Glutamatergic neuron (in vitro differentiated cells): ENCODE measurements around the gene OR4F16. TPM values are rescaled to one million over a fixed set of nuclear protein-coding genes. Genes with fewer than 3 reads are reported as not detected.
"Not testable (repeated sequence)": the region's sequence is repeated elsewhere in the genome, so short reads cannot be mapped to it uniquely, and the experiment has no call there.

Source experiments
- DNase-seq: peaks from one replicate; pipeline ENCODE4 v3.0.0; 2022
- H3K27ac Mint-ChIP-seq: one replicate; pipeline ENCODE4 v1.8.0; 2020; ENCODE audit warnings: mild to moderate bottlenecking, mixed read lengths, inconsistent platforms; ENCODE audit not compliant: unreplicated experiment
- H3K27me3 Mint-ChIP-seq: one replicate; pipeline ENCODE4 v1.8.0; 2020; ENCODE audit warnings: mild to moderate bottlenecking, moderate library complexity, mixed read lengths, inconsistent platforms; ENCODE audit not compliant: unreplicated experiment
- H3K36me3 Mint-ChIP-seq: one replicate; pipeline ENCODE4 v1.8.0; 2020; ENCODE audit warnings: mild to moderate bottlenecking, mixed read lengths, inconsistent platforms; ENCODE audit not compliant: unreplicated experiment
- H3K4me1 Mint-ChIP-seq: one replicate; pipeline ENCODE4 v1.8.0; 2020; ENCODE audit warnings: mild to moderate bottlenecking, low read depth, mixed read lengths, inconsistent platforms; ENCODE audit not compliant: unreplicated experiment
- H3K4me3 Mint-ChIP-seq: one replicate; pipeline ENCODE4 v1.8.0; 2020; ENCODE audit warnings: mild to moderate bottlenecking, mixed read lengths, inconsistent platforms; ENCODE audit not compliant: unreplicated experiment
- H3K9me3 Mint-ChIP-seq: one replicate; pipeline ENCODE4 v1.8.0; 2020; ENCODE audit warnings: mild to moderate bottlenecking, moderate library complexity, mixed read lengths, inconsistent platforms; ENCODE audit not compliant: unreplicated experiment
- long read RNA-seq: library from polyadenylated mRNA; unstranded; transcript quantifications from one replicate; pipeline ENCODE4 v2.0.0, GENCODE V29; 2020; ENCODE audit not compliant: unreplicated experiment
- total RNA-seq: library from RNA; stranded (reverse); fragmentation: NEBNext Ultra II Directional; extraction: Animal tissue kit (Norgen Biotek cat#: 25700); gene quantifications from one replicate; pipeline ENCODE4 v1.2.1, GENCODE V29; 2021; ENCODE audit not compliant: unreplicated experiment

Gene OR4F16
- total RNA-seq: not detected
- long read RNA-seq: 0 reads

- not testable (repeated sequence) for H3K4me3 Mint-ChIP-seq
Measured at GRCh38 chr1:686554-686953, at the start of gene OR4F16. Gene OR4F16 (minus strand): TSS chr1:686654. CDS start chr1:686654, 0 bp downstream.

GRCh38 chr1:733649-734048, 47.2 kb upstream of the OR4F16 start:
- H3K36me3 Mint-ChIP-seq, DNase-seq, H3K9me3 Mint-ChIP-seq, H3K4me1 Mint-ChIP-seq, H3K4me3 Mint-ChIP-seq, H3K27me3 Mint-ChIP-seq, H3K27ac Mint-ChIP-seq: not testable (repeated sequence)

More at GRCh38 chr1:686554-686953, at the start of gene OR4F16:
- not testable (repeated sequence) for H3K27ac Mint-ChIP-seq, H3K4me1 Mint-ChIP-seq, H3K9me3 Mint-ChIP-seq, DNase-seq, H3K36me3 Mint-ChIP-seq, H3K27me3 Mint-ChIP-seq

GRCh38 chr1:727040-727439, 40.6 kb upstream of the OR4F16 start:
- DNase-seq, H3K27me3 Mint-ChIP-seq, H3K27ac Mint-ChIP-seq, H3K9me3 Mint-ChIP-seq, H3K36me3 Mint-ChIP-seq, H3K4me1 Mint-ChIP-seq, H3K4me3 Mint-ChIP-seq: not testable (repeated sequence)

Other genes starting within 250 kb of the OR4F16 start
- not detected for gene OR4F29, start 235.0 kb downstream of the OR4F16 start, total RNA-seq
- 46.2 TPM for gene SAMD11, start 237.3 kb upstream of the OR4F16 start, total RNA-seq